ENCODE results near the gene IER2. TPM values are rescaled to one million over a fixed set of nuclear protein-coding genes. Genes with fewer than 3 reads are reported as not detected.

Gene IER2
- total and polyA plus RNA-seq, 2 donors (not counting 3 experiments of a cell fraction or from before 2014, with no cell fraction given) = 60.6 to 81.6 TPM

DNA sequence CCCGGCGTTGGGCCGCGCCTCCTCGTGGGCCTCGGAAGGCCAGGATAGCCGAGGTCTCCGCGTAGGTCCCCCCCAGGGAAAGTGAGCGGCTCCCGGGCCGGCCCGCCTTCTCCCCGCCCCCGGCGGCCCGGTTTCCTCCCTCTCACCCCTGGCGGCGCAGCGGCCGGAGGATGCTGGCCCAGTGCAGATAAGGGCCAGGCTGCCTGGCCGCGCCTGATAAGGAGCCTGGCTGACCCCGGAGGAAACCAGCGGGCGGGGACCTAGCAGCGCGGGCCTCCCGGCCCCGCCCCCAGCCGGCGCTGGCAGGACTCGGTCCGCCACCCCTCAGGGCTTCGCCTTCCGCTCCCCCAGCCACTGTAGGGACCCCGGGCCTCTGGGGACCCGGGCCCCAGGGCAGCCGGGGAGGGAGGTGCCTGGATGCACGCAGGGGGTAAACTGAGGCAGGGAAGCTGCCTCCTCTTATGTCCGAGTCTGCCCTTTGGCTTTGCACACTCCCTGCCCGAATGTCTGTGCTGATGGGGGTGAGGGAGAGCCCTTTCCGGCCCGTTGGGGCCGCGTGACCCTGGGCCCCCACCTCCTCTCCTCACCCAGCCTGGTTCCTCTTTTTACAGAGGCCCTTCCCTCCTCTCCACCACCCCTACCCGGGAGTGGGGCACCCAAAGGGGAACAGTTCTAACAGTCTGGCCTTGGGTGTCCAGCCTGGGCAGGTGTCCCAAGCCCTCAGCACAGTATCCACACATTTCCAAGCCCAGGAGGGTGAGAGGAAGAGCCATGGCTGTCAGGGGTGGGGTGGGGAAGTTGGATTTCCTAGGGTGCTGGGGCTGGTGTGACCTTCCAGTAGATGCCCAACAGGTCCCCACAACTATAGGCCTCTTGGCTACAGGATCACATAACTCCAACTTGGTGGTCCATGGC lies 47.3 kb upstream of the IER2 start, which contains the start of gene LYL1:
Gene LYL1, minus strand, starts transcription at position 193 of the 915 bp plus-strand sequence. CDS start 1,687 bp downstream, outside the sequence.
- POLR2A ChIA-PET = interaction anchor here (1.2 to 3.2 kb wide), 2 partner anchors 9 to 15 kb away, joined by 3 to 6 read pairs; partner anchors contain the start of gene NACC1
- dilution Hi-C loops (cut with MboI; ENCODE audit: extremely low pct_ligation_motif_present, low sequenced_read_pairs) (no loop called here), intact Hi-C loops (cut with micrococcal nuclease) (loop anchor here (1.0 to 5.0 kb wide), 5 partner anchors 13 to 904 kb away; partner anchors contain the start of genes RFX1 and TRMT1)
- H3K4me1 ChIP-seq (ENCODE audit: control insufficient read depth, extremely low read depth, insufficient read depth, low read length) = peaks cover 48% of the 10 kb centered on the region
- H3K9ac ChIP-seq (replicated peaks; ENCODE audit: extremely low read depth, insufficient read depth, low read length) = peak within 1 kb of the TSS; percentile 96
- H2AFZ ChIP-seq (ENCODE audit: low read depth, low read length) = no peak within 1 kb of the TSS
- H3K36me3 ChIP-seq (ENCODE audit: control insufficient read depth in 2 of 2, extremely low read depth in 1 of 2, insufficient read depth in 2 of 2, low read length in 2 of 2) = peaks cover 3 to 8% of the 10 kb centered on the region in 2 experiments
- peak within 1 kb of the TSS; percentile 96 for H3K4me2 ChIP-seq (ENCODE audit: insufficient read depth, low read length)
- H4K20me1 ChIP-seq (replicated peaks; ENCODE audit: control insufficient read depth, extremely low read depth, insufficient read depth, low read length) = no peaks in the 10 kb centered on the region
- no peaks in the 10 kb centered on the region for H3K27me3 ChIP-seq (ENCODE audit: control insufficient read depth in 2 of 2, insufficient read depth in 2 of 2, low read length in 2 of 2)
- BruUV-seq (replicated peaks) = no TSS peak
- CTCF ChIA-PET = interaction anchor here (3.2 to 3.6 kb wide), 2 partner anchors 13 to 125 kb away, joined by 22 to 24 read pairs; partner anchors contain the start of genes NACC1 and TRMT1
- no peaks in the 10 kb centered on the region for H3K9me1 ChIP-seq (replicated peaks; ENCODE audit: control insufficient read depth, extremely low read depth, insufficient read depth, low read length)
- TF ChIP-seq MAX (IDR thresholded peaks at IDR 0.05; ENCODE audit: insufficient read depth, insufficient read length) (peak; percentile 43), POLR2AphosphoS5 (IDR thresholded peaks at IDR 0.05; ENCODE audit: insufficient read depth, low read depth, low read length) (peak; percentile 100), POLR2A (IDR thresholded peaks at IDR 0.05; ENCODE audit: low read depth, low read length) (peak; percentile 92), GATA2 (IDR thresholded peaks at IDR 0.05; ENCODE audit: insufficient read depth, insufficient read length, low read depth, low read length) (peak; percentile 99), JUN (IDR thresholded peaks at IDR 0.05; ENCODE audit: borderline replicate concordance, insufficient read depth, insufficient read length, low read depth) (no peak)
- peak within 1 kb of the TSS; percentile 63 to 95 (median 85) for H3K4me3 ChIP-seq (replicated peaks in 1 of 3; ENCODE audit: insufficient read depth in 1 of 3, low read depth in 1 of 3, low read length in 3 of 3)
- peaks cover 30% of the 10 kb centered on the region for H3K79me2 ChIP-seq (ENCODE audit: control insufficient read depth, insufficient read depth, low read length)
- FAIRE-seq (peak; percentile 96), DNase-seq (ENCODE audit: low read depth, low spot score) (peak; percentile 98)
- H3K27ac ChIP-seq (ENCODE audit: insufficient read depth, low read depth, low read length) = peak within 1 kb of the TSS; percentile 99
- no peaks in the 10 kb centered on the region for H3K9me3 ChIP-seq (replicated peaks; ENCODE audit: control insufficient read depth, insufficient read depth, low read length)

All from endothelial cell of umbilical vein (primary cell).